GM12874 (cell line): ENCODE data around the gene NGRN.

Experiments used
- CTCF ChIP-seq: IDR thresholded peaks from 2 replicates; pipeline ENCODE4 v1.5.1; 2011; ENCODE audit warnings: low read depth, mild to moderate bottlenecking, control low read depth, low read length, moderate library complexity; ENCODE audit not compliant: insufficient read depth

The NGRN gene

DNA sequence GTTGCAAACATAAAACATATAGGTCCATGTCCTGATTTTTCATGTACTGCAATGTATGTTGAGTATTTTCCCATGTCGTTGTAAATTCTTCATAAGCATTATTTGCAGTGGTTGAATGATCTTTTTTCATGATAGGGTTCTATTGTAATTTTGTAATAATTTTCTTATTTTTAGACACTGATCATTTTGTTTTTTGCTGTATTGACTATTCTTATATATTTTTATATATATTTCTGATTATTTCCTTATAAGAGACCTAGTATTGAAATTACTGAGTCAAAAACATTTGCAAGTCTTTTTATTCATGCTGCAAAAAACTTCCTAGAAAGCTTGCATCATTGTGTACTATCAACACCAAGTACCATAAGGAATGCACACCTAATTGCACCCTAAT is 55.4 kb downstream of the NGRN start:
- TF ChIP-seq CTCF, result no peak
